T-helper 1 cell treated with Interleukin-12 subunit alpha and Interleukin-12 subunit beta and Interleukin-4 antibody, amounts not matched to agents 30 ng/mL and 1 ng/mL, for 36 hours (primary cell): ENCODE measurements around the gene ANKAR. TPM values are rescaled to one million over a fixed set of nuclear protein-coding genes. Genes with fewer than 3 reads are reported as not detected.
"Not testable (repeated sequence)": the region's sequence is repeated elsewhere in the genome, so short reads cannot be mapped to it uniquely, and the experiment has no call there.

Experiments
- intact Hi-C: fragments of 100-400 bp; cut with micrococcal nuclease; formaldehyde crosslinking; loops from one replicate; pipeline ENCODE4 v1.15.1; 2024
- total RNA-seq: library from RNA; stranded (reverse); gene quantifications from 2 replicates; pipeline ENCODE4 v1.2.3, GENCODE V29; 2022

The ANKAR gene
- total RNA-seq, 1 donor from 2014 or later = 3.2 TPM

GRCh38 chr2:189698020-189698887 is 23.8 kb downstream of the ANKAR start:
- intact Hi-C loops = loop anchor here (1.0 to 10.0 kb wide), 5 partner anchors 24 to 1173 kb away; partner anchors contain the start of genes ANKAR, ASNSD1, OSGEPL1 and WDR75

- intact Hi-C loops = no loop called here
Observed at GRCh38 chr2:189700681-189701080, 26.2 kb downstream of the ANKAR start.

GRCh38 chr2:189702071-189702470 is 27.6 kb downstream of the ANKAR start:
- intact Hi-C loops = no loop called here

- intact Hi-C loops = no loop called here
Observed at GRCh38 chr2:189709501-189710221, 35.2 kb downstream of the ANKAR start.

GRCh38 chr2:189717593-189717992 is 43.1 kb downstream of the ANKAR start:
- intact Hi-C loops = not testable (repeated sequence)

GRCh38 chr2:189719571-189719970 is 45.1 kb downstream of the ANKAR start:
- intact Hi-C loops = no loop called here

- intact Hi-C loops = no loop called here
Observed at GRCh38 chr2:189723192-189723591, 48.7 kb downstream of the ANKAR start.

Other genes starting within 250 kb of the ANKAR start
- 58.7 and 68.3 TPM in 2 replicates for gene WDR75, start 233.2 kb upstream of the ANKAR start, total RNA-seq
- gene SLC40A1, start 93.9 kb upstream of the ANKAR start, total RNA-seq = 2.8 TPM in 2 replicates
- 38.5 and 39.8 TPM in 2 replicates for gene ASNSD1, start 13.2 kb upstream of the ANKAR start, total RNA-seq
- gene OSGEPL1, start 88.1 kb downstream of the ANKAR start, total RNA-seq = 8.3 and 8.5 TPM in 2 replicates
- gene ORMDL1, start 109.7 kb downstream of the ANKAR start, total RNA-seq = 75.6 and 80.6 TPM in 2 replicates
- 34.5 and 35.7 TPM in 2 replicates for gene PMS1, start 109.8 kb downstream of the ANKAR start, total RNA-seq